Mucosa of descending colon (tissue), 3 donors: Measurements from ENCODE around the gene HHIP. TPM values are rescaled to one million over a fixed set of nuclear protein-coding genes. Genes with fewer than 3 reads are reported as not detected.

ENCODE experiments used
- ATAC-seq: fragments of 200-7000 bp; cut with Tn5 transposase; one replicate; pipeline ENCODE4 v1.9.1; 2020; ENCODE audit warnings: mild to moderate bottlenecking, moderate library complexity
- DNase-seq, 3 donors: peaks; one replicate each; pipeline ENCODE4 v3.0.0-alpha.2; 2020
- H3K36me3 ChIP-seq: fragments of 200-600 bp; one replicate; pipeline ENCODE4 v1.8.0; 2021; ENCODE audit warnings: low read depth, mild to moderate bottlenecking
- H3K4me1 ChIP-seq: fragments of 200-600 bp; one replicate; pipeline ENCODE4 v1.8.0; 2021; ENCODE audit warnings: low read depth, mild to moderate bottlenecking
- H3K4me3 ChIP-seq: fragments of 200-600 bp; one replicate; pipeline ENCODE4 v1.8.0; 2021; ENCODE audit warnings: mild to moderate bottlenecking
- H3K9me3 ChIP-seq: fragments of 200-600 bp; one replicate; pipeline ENCODE4 v1.8.0; 2021; ENCODE audit warnings: mild to moderate bottlenecking
- intact Hi-C, 2 donors: fragments of 100-400 bp; cut with DNase I in 1 of 2; cut with micrococcal nuclease in 1 of 2; formaldehyde crosslinking; loops; one replicate each; pipeline versions ENCODE4 v1.11.0 to v1.11.1; 2022; cut with DNase I, micrococcal nuclease
- total RNA-seq, 3 donors: library from RNA; stranded (reverse); fragmentation: NEBNext Ultra II Directional in 2 of 3; extraction: Animal tissue kit (Norgen Biotek cat#: 25700) in 2 of 3; gene quantifications; one replicate each; pipeline versions ENCODE4 v1.2.1 to v1.2.4, GENCODE V29; 2021 to 2023
- TF ChIP-seq, protein P1 (sequence below): fragments of 200-600 bp; IDR thresholded peaks from one replicate; pipeline ENCODE4 v1.8.0; 2022; ENCODE audit warnings: antibody characterized with exemption, mild to moderate bottlenecking
- donor health status: DM: no; HTN: no; CAD: no; lungs with moderate emphysema.
- donor health status: DM: no; HTN: no; CAD: no.
- donor health status: DM: no; HTN: yes; CAD: no.

The HHIP gene
- total RNA-seq, 3 donors from 2014 or later, result 2.4 to 5.5 (median 2.7) TPM

DNA sequence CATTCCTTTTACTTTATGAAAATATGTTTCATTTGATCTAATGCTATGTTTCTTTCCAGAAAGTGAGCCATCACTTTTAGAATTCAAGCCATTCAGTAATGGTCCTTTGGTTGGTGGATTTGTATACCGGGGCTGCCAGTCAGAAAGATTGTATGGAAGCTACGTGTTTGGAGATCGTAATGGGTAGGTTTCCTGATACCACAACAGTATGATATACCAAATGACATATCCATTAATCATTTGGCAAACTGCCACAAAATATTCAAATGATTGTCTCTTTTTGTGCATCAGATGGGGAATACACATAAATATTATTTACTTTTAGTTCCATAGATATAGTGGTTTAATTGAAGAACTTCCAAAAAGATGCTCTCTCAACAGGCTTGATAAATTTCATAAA, 68.2 kb downstream of the HHIP start:
- intact Hi-C loops, result no loop called here
- no peaks in the 10 kb centered on the region for H3K36me3 ChIP-seq
- no peak for DNase-seq
- no peaks in the 10 kb centered on the region for H3K4me1 ChIP-seq
- H3K9me3 ChIP-seq, result no peaks in the 10 kb centered on the region
- TF ChIP-seq, protein P1, sequence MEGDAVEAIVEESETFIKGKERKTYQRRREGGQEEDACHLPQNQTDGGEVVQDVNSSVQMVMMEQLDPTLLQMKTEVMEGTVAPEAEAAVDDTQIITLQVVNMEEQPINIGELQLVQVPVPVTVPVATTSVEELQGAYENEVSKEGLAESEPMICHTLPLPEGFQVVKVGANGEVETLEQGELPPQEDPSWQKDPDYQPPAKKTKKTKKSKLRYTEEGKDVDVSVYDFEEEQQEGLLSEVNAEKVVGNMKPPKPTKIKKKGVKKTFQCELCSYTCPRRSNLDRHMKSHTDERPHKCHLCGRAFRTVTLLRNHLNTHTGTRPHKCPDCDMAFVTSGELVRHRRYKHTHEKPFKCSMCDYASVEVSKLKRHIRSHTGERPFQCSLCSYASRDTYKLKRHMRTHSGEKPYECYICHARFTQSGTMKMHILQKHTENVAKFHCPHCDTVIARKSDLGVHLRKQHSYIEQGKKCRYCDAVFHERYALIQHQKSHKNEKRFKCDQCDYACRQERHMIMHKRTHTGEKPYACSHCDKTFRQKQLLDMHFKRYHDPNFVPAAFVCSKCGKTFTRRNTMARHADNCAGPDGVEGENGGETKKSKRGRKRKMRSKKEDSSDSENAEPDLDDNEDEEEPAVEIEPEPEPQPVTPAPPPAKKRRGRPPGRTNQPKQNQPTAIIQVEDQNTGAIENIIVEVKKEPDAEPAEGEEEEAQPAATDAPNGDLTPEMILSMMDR, result no peak
- no peak overlapping the region for H3K4me3 ChIP-seq
- ATAC-seq, result no peak

DNA sequence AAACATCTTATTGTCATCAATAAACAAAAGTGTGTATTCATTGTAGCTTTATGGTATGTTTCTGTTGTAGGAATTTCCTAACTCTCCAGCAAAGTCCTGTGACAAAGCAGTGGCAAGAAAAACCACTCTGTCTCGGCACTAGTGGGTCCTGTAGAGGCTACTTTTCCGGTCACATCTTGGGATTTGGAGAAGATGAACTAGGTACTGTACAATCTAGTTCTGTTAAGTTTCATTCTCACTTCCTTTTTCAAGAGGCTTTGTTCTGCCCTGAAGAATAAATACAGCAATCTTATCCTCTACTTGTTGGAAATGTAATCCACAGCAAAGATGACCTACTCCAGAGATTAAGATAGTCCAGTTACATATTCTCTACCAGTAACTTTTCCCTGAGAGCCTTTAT, 69.3 kb downstream of the HHIP start:
- no peak for ATAC-seq
- intact Hi-C loops, result no loop called here

DNA sequence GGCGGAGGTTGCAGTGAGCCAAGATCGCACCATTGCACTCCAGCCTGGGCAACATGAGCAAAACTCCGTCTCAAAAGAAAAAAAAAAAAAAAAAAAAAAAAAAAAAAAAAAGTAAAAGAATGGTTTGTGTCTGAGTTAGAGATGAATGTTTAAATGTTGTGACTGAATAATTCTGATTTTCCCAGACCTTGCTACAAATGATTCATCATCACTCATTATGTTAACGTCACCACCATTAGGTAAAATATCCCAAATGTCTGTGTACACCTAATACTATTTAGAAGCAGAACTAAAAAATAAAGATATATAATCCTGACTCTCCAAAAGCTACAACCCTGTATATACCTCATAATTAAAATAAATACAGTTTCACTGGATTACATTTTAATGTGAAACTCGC, 70.8 kb downstream of the HHIP start:
- no peak for ATAC-seq
- Histone ChIP-seq H3K9me3 (no peaks in the 10 kb centered on the region), H3K4me3 (no peak overlapping the region), H3K36me3 (no peaks in the 10 kb centered on the region), H3K4me1 (no peaks in the 10 kb centered on the region)
- TF ChIP-seq, protein P1, result no peak
- intact Hi-C loops, result no loop called here
- DNase-seq, result no peak

More for the DNA sequence above, 69.3 kb downstream of the HHIP start:
- no peaks in the 10 kb centered on the region for H3K9me3 ChIP-seq
- H3K36me3 ChIP-seq, result no peaks in the 10 kb centered on the region
- H3K4me1 ChIP-seq, result no peaks in the 10 kb centered on the region
- no peak overlapping the region for H3K4me3 ChIP-seq
- TF ChIP-seq, protein P1, result no peak
- DNase-seq, result no peak

DNA sequence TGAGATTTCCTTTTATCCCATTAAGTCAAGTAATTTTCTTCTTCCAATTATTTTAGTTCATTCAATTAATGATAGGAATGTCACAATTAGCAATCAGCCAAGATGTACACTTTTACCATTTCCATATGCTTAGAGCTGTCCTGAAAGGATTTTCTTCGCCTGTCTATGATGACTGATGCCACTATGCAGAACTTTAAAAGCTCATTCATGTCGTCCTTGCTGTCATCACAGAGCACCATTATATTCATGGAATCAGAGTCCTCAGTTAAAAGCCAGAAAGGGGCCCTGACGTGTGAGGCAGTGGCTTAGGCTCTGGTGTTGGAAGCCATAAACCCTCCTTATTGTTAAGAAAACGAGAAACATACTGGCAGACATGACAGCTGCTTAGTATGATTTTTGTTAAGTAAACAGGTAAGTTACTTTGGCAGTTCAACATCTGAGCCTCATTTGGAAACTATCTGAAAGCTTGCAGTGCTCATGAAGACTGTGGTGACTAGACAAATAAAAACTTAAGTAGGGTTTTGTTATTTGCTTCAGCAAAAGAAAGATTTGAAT, 73.1 kb downstream of the HHIP start:
- DNase-seq (no peak), ATAC-seq (no peak)
- Histone ChIP-seq H3K4me1 (no peaks in the 10 kb centered on the region), H3K36me3 (no peaks in the 10 kb centered on the region), H3K4me3 (no peak overlapping the region), H3K9me3 (no peaks in the 10 kb centered on the region)
- intact Hi-C loops, result no loop called here
- TF ChIP-seq, protein P1, result no peak

DNA sequence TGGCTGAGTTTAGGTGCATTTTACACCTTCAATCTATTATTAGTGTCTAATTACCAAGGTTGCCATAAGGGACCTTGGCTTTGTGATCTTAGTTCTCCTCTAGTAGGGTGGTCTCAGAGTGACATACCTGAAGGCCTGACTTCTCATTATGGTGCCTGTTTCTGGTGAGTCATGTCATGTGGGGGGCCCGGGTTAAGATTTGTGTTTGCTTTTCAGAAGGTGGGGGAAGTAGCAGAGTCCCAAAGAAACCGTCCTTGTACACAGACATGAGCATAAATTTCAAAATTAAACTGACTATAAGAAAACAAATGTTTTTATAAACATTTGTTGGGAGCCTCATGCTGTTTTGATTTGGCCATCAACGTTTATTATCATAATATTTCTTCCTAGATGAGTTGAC, 74.5 kb downstream of the HHIP start:
- H3K4me1 ChIP-seq, result no peaks in the 10 kb centered on the region
- no peaks in the 10 kb centered on the region for H3K36me3 ChIP-seq
- no peak for ATAC-seq
- no peak for DNase-seq
- TF ChIP-seq, protein P1, result no peak
- intact Hi-C loops, result no loop called here
- H3K9me3 ChIP-seq, result no peaks in the 10 kb centered on the region
- H3K4me3 ChIP-seq, result no peak overlapping the region

DNA sequence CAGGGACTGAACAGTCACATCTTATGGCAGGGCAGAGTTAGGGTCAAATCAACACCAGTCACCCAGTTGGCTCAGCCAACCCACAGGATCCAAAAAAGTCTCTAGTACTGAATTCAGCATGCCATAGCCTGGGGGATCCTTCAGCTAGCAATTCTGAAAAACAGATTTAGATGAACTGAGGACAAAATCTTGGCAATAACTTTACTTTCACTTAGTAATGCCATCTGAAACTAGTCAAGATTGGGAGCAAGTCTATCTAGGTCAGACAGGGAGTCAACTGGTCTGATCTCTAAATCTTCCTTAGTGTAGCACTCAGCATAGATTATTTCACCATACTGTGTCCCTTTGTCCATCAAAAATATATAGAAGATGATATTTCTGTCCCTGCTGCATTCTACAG, 76.0 kb downstream of the HHIP start:
- ATAC-seq, result no peak
- intact Hi-C loops, result no loop called here
- Histone ChIP-seq H3K4me1 (no peaks in the 10 kb centered on the region), H3K4me3 (no peak overlapping the region), H3K36me3 (no peaks in the 10 kb centered on the region), H3K9me3 (no peaks in the 10 kb centered on the region)
- no peak for DNase-seq
- TF ChIP-seq, protein P1, result no peak
